Activated CD8-positive, alpha-beta T cell treated with anti-CD3 and anti-CD28 coated beads for 36 hours (primary cell): Measurements from ENCODE around the gene CUEDC2. TPM values are rescaled to one million over a fixed set of nuclear protein-coding genes. Genes with fewer than 3 reads are reported as not detected.

ENCODE experiments used
- ATAC-seq: fragments of 200-7000 bp; cut with Tn5 transposase; one replicate; pipeline ENCODE4 v1.10.0; 2021; ENCODE audit warnings: mild to moderate bottlenecking, moderate library complexity
- CTCF ChIA-PET: fragments of 350-600 bp; sonication (Branson Sonifier 250); formaldehyde crosslinking; loops from one replicate; lab custom pipeline; 2021; ENCODE audit warnings: antibody characterized with exemption; lab: Charles Lee
- POLR2A ChIA-PET: fragments of 350-600 bp; sonication (Branson Sonifier 250); formaldehyde crosslinking; loops from one replicate; lab custom pipeline; 2021; ENCODE audit warnings: antibody characterized with exemption; lab: Charles Lee
- DNase-seq: peaks from one replicate; pipeline ENCODE4 v3.0.0-alpha.2; 2020
- H3K27ac Mint-ChIP-seq: one replicate; pipeline ENCODE4 v1.8.0; 2021; ENCODE audit warnings: mild to moderate bottlenecking, mixed read lengths
- H3K27me3 Mint-ChIP-seq: one replicate; pipeline ENCODE4 v1.8.0; 2021; ENCODE audit warnings: mixed read lengths
- H3K36me3 Mint-ChIP-seq: one replicate; pipeline ENCODE4 v1.8.0; 2021; ENCODE audit warnings: low read depth, mixed read lengths
- H3K4me1 Mint-ChIP-seq: one replicate; pipeline ENCODE4 v1.8.0; 2021; ENCODE audit warnings: low read depth, mixed read lengths
- H3K4me3 Mint-ChIP-seq: one replicate; pipeline ENCODE4 v1.8.0; 2021; ENCODE audit warnings: mild to moderate bottlenecking, moderate library complexity, mixed read lengths
- H3K9me3 Mint-ChIP-seq: one replicate; pipeline ENCODE4 v1.8.0; 2021; ENCODE audit warnings: mixed read lengths
- CTCF ChIP-seq: fragments of 200-600 bp; IDR thresholded peaks from one replicate; pipeline ENCODE4 v1.8.0; 2022; ENCODE audit warnings: antibody characterized with exemption, mild to moderate bottlenecking
- intact Hi-C: fragments of 100-400 bp; cut with micrococcal nuclease; formaldehyde crosslinking; loops from one replicate; pipeline ENCODE4 v1.10.0; 2022
- total RNA-seq, 2 experiments: library from RNA; stranded (reverse); gene quantifications; one replicate each; pipeline ENCODE4 v1.2.3, GENCODE V29; 2021

Gene CUEDC2
- total RNA-seq, 2 experiments from 2014 or later, result 71.8 to 76.4 TPM

- peak overlapping the region; percentile 18 for H3K27ac Mint-ChIP-seq
- peaks cover 32% of the 10 kb centered on the region for H3K4me1 Mint-ChIP-seq
- H3K9me3 Mint-ChIP-seq, result no peaks in the 10 kb centered on the region
- ChIA-PET CTCF (interaction anchor here (1.1 to 15.2 kb wide), 5 partner anchors 11 to 175 kb away, joined by 3 to 143 read pairs (median 4); partner anchors contain the start of gene FBXL15), POLR2A (interaction anchor here (0.8 to 6.4 kb wide), 9 partner anchors 9 to 269 kb away, joined by 3 to 88 read pairs (median 5); partner anchors contain the start of genes FBXL15 and NFKB2)
- ATAC-seq, result peak; percentile 2
- H3K27me3 Mint-ChIP-seq, result no peaks in the 10 kb centered on the region
- H3K36me3 Mint-ChIP-seq, result peaks cover 21% of the 10 kb centered on the region
- TF ChIP-seq CTCF, result no peak
- intact Hi-C loops, result no loop called here
- DNase-seq, result peak; percentile 46
- H3K4me3 Mint-ChIP-seq, result no peak overlapping the region
These were observed 26.7 kb downstream of the CUEDC2 start for GRCh38 chr10:102405632-102406031.

- DNase-seq, result peak; percentile 16
- H3K4me1 Mint-ChIP-seq, result peaks cover 37% of the 10 kb centered on the region
- CTCF ChIA-PET, result interaction anchor here (1.1 to 15.2 kb wide), 5 partner anchors 11 to 175 kb away, joined by 3 to 143 read pairs (median 4); partner anchors contain the start of gene FBXL15
- TF ChIP-seq CTCF, result no peak
- H3K27ac Mint-ChIP-seq, result no peak overlapping the region
- H3K4me3 Mint-ChIP-seq, result no peak overlapping the region
- H3K36me3 Mint-ChIP-seq, result peaks cover 26% of the 10 kb centered on the region
- no peak for ATAC-seq
- H3K27me3 Mint-ChIP-seq, result no peaks in the 10 kb centered on the region
- H3K9me3 Mint-ChIP-seq, result no peaks in the 10 kb centered on the region
- intact Hi-C loops, result no loop called here
- POLR2A ChIA-PET, result interaction anchor here (0.6 to 6.4 kb wide), 12 partner anchors 9 to 268 kb away, joined by 3 to 88 read pairs (median 5); partner anchors contain the start of genes CUEDC2, FBXL15 and NFKB2
These were observed 27.2 kb downstream of the CUEDC2 start for GRCh38 chr10:102405108-102405571.

- intact Hi-C loops, result no loop called here
- no peak for TF ChIP-seq CTCF
- Mint-ChIP-seq H3K27me3 (no peaks in the 10 kb centered on the region), H3K4me1 (peaks cover 37% of the 10 kb centered on the region), H3K27ac (no peak overlapping the region), H3K36me3 (peaks cover 32% of the 10 kb centered on the region), H3K4me3 (no peak overlapping the region), H3K9me3 (no peaks in the 10 kb centered on the region)
- ATAC-seq (no peak), DNase-seq (peak; percentile 24)
- CTCF ChIA-PET, result interaction anchor here (1.0 to 15.2 kb wide), 10 partner anchors 9 to 174 kb away, joined by 3 to 143 read pairs (median 5); partner anchors contain the start of gene FBXL15
- POLR2A ChIA-PET, result interaction anchor here (0.6 to 6.4 kb wide), 12 partner anchors 8 to 81 kb away, joined by 3 to 88 read pairs (median 5); partner anchors contain the start of genes CUEDC2, FBXL15 and NFKB2
These were observed 27.8 kb downstream of the CUEDC2 start for GRCh38 chr10:102404361-102405107.

- ChIA-PET POLR2A (interaction anchor here (1.0 to 6.4 kb wide), 5 partner anchors 7 to 48 kb away, joined by 3 to 88 read pairs (median 13); partner anchors contain the start of genes C10orf95, FBXL15 and NFKB2), CTCF (interaction anchor here (0.8 to 15.2 kb wide), 10 partner anchors 8 to 173 kb away, joined by 3 to 143 read pairs (median 6); partner anchors contain the start of gene FBXL15)
- ATAC-seq, result no peak
- peaks cover 43% of the 10 kb centered on the region for H3K36me3 Mint-ChIP-seq
- H3K4me3 Mint-ChIP-seq, result no peak overlapping the region
- peaks cover 40% of the 10 kb centered on the region for H3K4me1 Mint-ChIP-seq
- no peak overlapping the region for H3K27ac Mint-ChIP-seq
- DNase-seq, result no peak
- intact Hi-C loops, result no loop called here
- H3K27me3 Mint-ChIP-seq, result no peaks in the 10 kb centered on the region
- H3K9me3 Mint-ChIP-seq, result no peaks in the 10 kb centered on the region
- no peak for TF ChIP-seq CTCF
These were observed 29.3 kb downstream of the CUEDC2 start for GRCh38 chr10:102403115-102403514.
